Measurements from ENCODE around the gene SSR4. TPM values are rescaled to one million over a fixed set of nuclear protein-coding genes. Genes with fewer than 3 reads are reported as not detected.

The SSR4 gene
- polyA plus RNA-seq, 1 donor (not counting 4 experiments of a cell fraction or from before 2014, with no cell fraction given): 187 TPM

DNA sequence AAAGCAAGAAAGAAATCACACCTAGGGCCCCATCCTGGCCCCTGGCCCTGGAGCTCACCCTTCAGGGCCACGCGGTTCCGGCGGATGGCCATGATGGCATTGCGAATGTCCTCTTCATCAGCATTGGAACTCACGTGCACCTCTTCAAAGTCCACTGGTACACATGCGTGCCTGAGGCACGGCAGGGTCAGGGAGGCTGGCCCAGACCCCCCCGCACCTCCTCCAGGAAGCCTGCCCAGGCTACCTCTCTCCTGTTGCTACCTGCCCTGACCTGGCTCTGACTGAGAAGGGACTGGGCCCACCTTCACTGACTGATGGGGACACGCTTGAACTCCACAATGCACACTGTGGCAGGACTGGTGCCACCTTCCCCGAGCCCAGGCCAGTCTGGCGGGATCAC, 4.8 kb upstream of the SSR4 start:
- no peak overlapping the region for H2AFZ ChIP-seq (ENCODE audit: control insufficient read depth, low read length)
- no peak overlapping the region for H3K4me3 ChIP-seq (ENCODE audit: control insufficient read depth in 2 of 3, extremely low read depth in 1 of 3, insufficient read depth in 2 of 3, low read depth in 1 of 3, low read length in 3 of 3)
- peaks cover 21% of the 10 kb centered on the region for H3K79me2 ChIP-seq (ENCODE audit: control insufficient read depth, insufficient read depth, low read length)
- no peaks in the 10 kb centered on the region for H4K20me1 ChIP-seq (ENCODE audit: control insufficient read depth, extremely low read depth, insufficient read depth, low read length)
- dilution Hi-C loops (cut with MboI; ENCODE audit: extremely low pct_ligation_motif_present, low sequenced_read_pairs): no loop called here
- H3K9me1 ChIP-seq (ENCODE audit: control insufficient read depth, extremely low read depth, insufficient read depth, low read length): no peaks in the 10 kb centered on the region
- peaks cover 14% of the 10 kb centered on the region for H3K4me1 ChIP-seq (ENCODE audit: control insufficient read depth, extremely low read depth, insufficient read depth, low read length)
- DNase-seq (ENCODE audit: low read depth, low spot score): no peak
- no peak overlapping the region for H3K4me2 ChIP-seq (ENCODE audit: control insufficient read depth, extremely low read depth, insufficient read depth, low read depth, low read length)
- no peak for FAIRE-seq
- no peaks in the 10 kb centered on the region for H3K9me3 ChIP-seq (ENCODE audit: control insufficient read depth, low read depth, low read length)
- H3K36me3 ChIP-seq (ENCODE audit: control insufficient read depth in 2 of 2, extremely low read depth in 1 of 2, insufficient read depth in 2 of 2, low read length in 2 of 2): peaks cover 0 to 7% of the 10 kb centered on the region in 2 experiments
- H3K27me3 ChIP-seq (ENCODE audit: control insufficient read depth, extremely low read depth, insufficient read depth, low read length): no peaks in the 10 kb centered on the region
- no peak for TF ChIP-seq EZH2 (IDR thresholded peaks at IDR 0.05; ENCODE audit: low read length)
- TF ChIP-seq, protein P1, sequence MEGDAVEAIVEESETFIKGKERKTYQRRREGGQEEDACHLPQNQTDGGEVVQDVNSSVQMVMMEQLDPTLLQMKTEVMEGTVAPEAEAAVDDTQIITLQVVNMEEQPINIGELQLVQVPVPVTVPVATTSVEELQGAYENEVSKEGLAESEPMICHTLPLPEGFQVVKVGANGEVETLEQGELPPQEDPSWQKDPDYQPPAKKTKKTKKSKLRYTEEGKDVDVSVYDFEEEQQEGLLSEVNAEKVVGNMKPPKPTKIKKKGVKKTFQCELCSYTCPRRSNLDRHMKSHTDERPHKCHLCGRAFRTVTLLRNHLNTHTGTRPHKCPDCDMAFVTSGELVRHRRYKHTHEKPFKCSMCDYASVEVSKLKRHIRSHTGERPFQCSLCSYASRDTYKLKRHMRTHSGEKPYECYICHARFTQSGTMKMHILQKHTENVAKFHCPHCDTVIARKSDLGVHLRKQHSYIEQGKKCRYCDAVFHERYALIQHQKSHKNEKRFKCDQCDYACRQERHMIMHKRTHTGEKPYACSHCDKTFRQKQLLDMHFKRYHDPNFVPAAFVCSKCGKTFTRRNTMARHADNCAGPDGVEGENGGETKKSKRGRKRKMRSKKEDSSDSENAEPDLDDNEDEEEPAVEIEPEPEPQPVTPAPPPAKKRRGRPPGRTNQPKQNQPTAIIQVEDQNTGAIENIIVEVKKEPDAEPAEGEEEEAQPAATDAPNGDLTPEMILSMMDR (optimal IDR thresholded peaks at IDR 0.05 in 1 of 3, IDR thresholded peaks at IDR 0.05 in 1 of 3, conservative IDR thresholded peaks at IDR 0.05 in 1 of 3; ENCODE audit: extremely low read depth in 1 of 3, insufficient read depth in 2 of 3, low read length in 3 of 3): no peak
- no peak overlapping the region for H3K27ac ChIP-seq (ENCODE audit: control insufficient read depth, insufficient read depth, low read length)
- no peak overlapping the region for H3K9ac ChIP-seq (ENCODE audit: control insufficient read depth, extremely low read depth, insufficient read depth, low read length)

DNA sequence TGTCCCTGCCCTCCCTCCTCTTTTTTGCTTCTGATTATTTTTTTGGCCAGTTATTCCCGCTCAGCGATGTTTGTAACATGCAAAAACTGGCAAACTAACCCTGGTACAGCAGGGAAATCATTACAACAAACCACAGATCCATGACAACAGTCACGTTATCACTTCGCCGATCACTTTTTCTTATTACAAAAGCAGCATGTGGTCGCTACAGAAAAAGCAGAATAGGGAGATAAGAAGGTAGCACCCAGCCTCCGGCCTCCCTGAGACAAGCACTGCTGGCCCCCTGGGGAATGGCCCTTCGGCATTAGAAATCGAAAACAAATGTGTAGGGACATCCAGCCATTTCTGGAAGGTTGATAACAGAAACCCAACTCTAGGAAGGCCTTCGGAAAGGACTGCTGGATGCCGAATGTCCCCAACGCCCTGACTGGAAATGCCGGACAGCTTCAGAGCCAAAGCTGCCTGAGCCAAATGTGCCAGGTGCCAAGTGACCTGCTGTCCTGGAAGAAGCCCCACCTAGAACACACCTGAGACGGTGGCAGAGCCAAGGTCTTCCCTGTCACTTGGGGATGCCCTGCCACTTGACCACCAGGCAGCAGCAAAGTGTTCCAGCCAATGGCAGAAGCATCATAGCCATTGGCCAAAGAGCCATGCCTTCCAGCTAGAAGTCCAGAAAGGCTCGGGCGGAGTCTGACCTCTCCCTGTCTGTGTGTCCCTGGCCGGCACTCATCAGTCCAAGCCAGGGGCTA, 3.2 kb upstream of the SSR4 start:
- Histone ChIP-seq H3K9ac (ENCODE audit: control insufficient read depth, extremely low read depth, insufficient read depth, low read length) (no peak overlapping the region), H3K36me3 (ENCODE audit: control insufficient read depth in 2 of 2, extremely low read depth in 1 of 2, insufficient read depth in 2 of 2, low read length in 2 of 2) (peaks cover 6 to 7% of the 10 kb centered on the region in 2 experiments), H2AFZ (ENCODE audit: control insufficient read depth, low read length) (no peak overlapping the region), H3K27ac (ENCODE audit: control insufficient read depth, insufficient read depth, low read length) (no peak overlapping the region), H3K9me3 (ENCODE audit: control insufficient read depth, low read depth, low read length) (no peaks in the 10 kb centered on the region), H4K20me1 (ENCODE audit: control insufficient read depth, extremely low read depth, insufficient read depth, low read length) (no peaks in the 10 kb centered on the region), H3K4me2 (ENCODE audit: control insufficient read depth, extremely low read depth, insufficient read depth, low read depth, low read length) (peak overlapping the region; percentile 29), H3K79me2 (ENCODE audit: control insufficient read depth, insufficient read depth, low read length) (peaks cover 37% of the 10 kb centered on the region), H3K27me3 (ENCODE audit: control insufficient read depth, extremely low read depth, insufficient read depth, low read length) (no peaks in the 10 kb centered on the region), H3K9me1 (ENCODE audit: control insufficient read depth, extremely low read depth, insufficient read depth, low read length) (no peaks in the 10 kb centered on the region), H3K4me1 (ENCODE audit: control insufficient read depth, extremely low read depth, insufficient read depth, low read length) (peaks cover 14% of the 10 kb centered on the region), H3K4me3 (ENCODE audit: control insufficient read depth in 2 of 3, extremely low read depth in 1 of 3, insufficient read depth in 2 of 3, low read depth in 1 of 3, low read length in 3 of 3) (no peak overlapping the region)
- FAIRE-seq (no peak), DNase-seq (ENCODE audit: low read depth, low spot score) (no peak)
- dilution Hi-C loops (cut with MboI; ENCODE audit: extremely low pct_ligation_motif_present, low sequenced_read_pairs): no loop called here
- TF ChIP-seq EZH2 (IDR thresholded peaks at IDR 0.05; ENCODE audit: low read length): no peak
- TF ChIP-seq, protein P1 (optimal IDR thresholded peaks at IDR 0.05 in 1 of 3, IDR thresholded peaks at IDR 0.05 in 1 of 3, conservative IDR thresholded peaks at IDR 0.05 in 1 of 3; ENCODE audit: extremely low read depth in 1 of 3, insufficient read depth in 2 of 3, low read length in 3 of 3): no peak
